Activated CD4-positive, alpha-beta T cell treated with anti-CD3 and anti-CD28 coated beads, Interleukin-2, Interleukin-4, amounts not matched to agents 100 ng/mL and 50 ng/mL, durations not matched to agents 16 hours and 8 hours (primary cell): ENCODE results near the gene SHH.
"Not testable (repeated sequence)": the region's sequence is repeated elsewhere in the genome, so short reads cannot be mapped to it uniquely, and the experiment has no call there.

Experiments
- DNase-seq: peaks from one replicate; pipeline ENCODE4 v3.0.0-alpha.2; 2020; ENCODE audit warnings: low spot score

Gene SHH

GRCh38 chr7:155842496-155843265 is 30.4 kb upstream of the SHH start:
- DNase-seq = no peak

GRCh38 chr7:155840909-155841308 is 28.6 kb upstream of the SHH start:
- DNase-seq = no peak

- no peak for DNase-seq
Measured at GRCh38 chr7:155840262-155840885, 28.1 kb upstream of the SHH start.

- DNase-seq = no peak
Measured at GRCh38 chr7:155839461-155839860, 27.2 kb upstream of the SHH start.

- DNase-seq = not testable (repeated sequence)
Measured at GRCh38 chr7:155838312-155838711, 26.0 kb upstream of the SHH start.

- no peak for DNase-seq
Measured at GRCh38 chr7:155837126-155837479, 24.8 kb upstream of the SHH start.

GRCh38 chr7:155836216-155837125 is 24.2 kb upstream of the SHH start:
- no peak for DNase-seq

- no peak for DNase-seq
Measured at GRCh38 chr7:155835446-155836215, 23.4 kb upstream of the SHH start.

- DNase-seq = no peak
Measured at GRCh38 chr7:155834486-155835048, 22.3 kb upstream of the SHH start.

- DNase-seq = no peak
Measured at GRCh38 chr7:155833651-155834050, 21.4 kb upstream of the SHH start.

GRCh38 chr7:155832581-155832981 is 20.3 kb upstream of the SHH start:
- DNase-seq = no peak

GRCh38 chr7:155831807-155832524 is 19.7 kb upstream of the SHH start:
- DNase-seq = no peak

- DNase-seq = no peak
Measured at GRCh38 chr7:155830961-155831806, 18.9 kb upstream of the SHH start.

- DNase-seq = no peak
Measured at GRCh38 chr7:155829796-155830470, 17.7 kb upstream of the SHH start.

GRCh38 chr7:155825336-155825735 is 13.1 kb upstream of the SHH start:
- no peak for DNase-seq

- no peak for DNase-seq
Measured at GRCh38 chr7:155824227-155824886, 12.1 kb upstream of the SHH start.

GRCh38 chr7:155821851-155822250 is 9.6 kb upstream of the SHH start:
- DNase-seq = no peak

GRCh38 chr7:155820788-155821187 is 8.5 kb upstream of the SHH start:
- DNase-seq = no peak

GRCh38 chr7:155820246-155820645 is 8.0 kb upstream of the SHH start:
- no peak for DNase-seq
